GM18868 (cell line): ENCODE results near the gene FRAT2.
"Not testable (repeated sequence)": the region's sequence is repeated elsewhere in the genome, so short reads cannot be mapped to it uniquely, and the experiment has no call there.

Experiments
- ATAC-seq: cut with Tn5 transposase; IDR thresholded peaks from one replicate; pipeline ENCODE4 v1.9.1; 2021; ENCODE audit warnings: mild to moderate bottlenecking, moderate library complexity; ENCODE audit not compliant: unreplicated experiment

The FRAT2 gene

GRCh38 chr10:97292097-97292861 lies 42.2 kb downstream of the FRAT2 start, which contains the start of gene ARHGAP19:
Gene ARHGAP19, minus strand, starts transcription at chr10:97292637. Its CDS starts 10 bp downstream, at chr10:97292627.
- peak; percentile 97 for ATAC-seq

GRCh38 chr10:97291357-97292096 lies 43.0 kb downstream of the FRAT2 start:
- ATAC-seq = no peak

GRCh38 chr10:97290576-97291356 lies 43.8 kb downstream of the FRAT2 start:
- not testable (repeated sequence) for ATAC-seq

- not testable (repeated sequence) for ATAC-seq
Observed at GRCh38 chr10:97290076-97290475, 44.5 kb downstream of the FRAT2 start.
